Body of pancreas (tissue), 4 donors: ENCODE results near the gene ATF7.

Experiments
- POLR2A ChIP-seq, 3 donors: fragments of 450-650 bp; IDR thresholded peaks; one replicate each; pipeline ENCODE4 v1.6.1; 2016; ENCODE audit warnings: antibody characterized with exemption in 3 of 3, mild to moderate bottlenecking in 2 of 3
- TF ChIP-seq, protein P1 (sequence below), 7 experiments: fragments of 450-650 bp in 4 of 7; fragments of 200-600 bp in 3 of 7; sonication (generic) in 3 of 7; IDR thresholded peaks; one replicate each; pipeline ENCODE4 v1.5.1; 2016 to 2019; ENCODE audit warnings: antibody characterized with exemption in 7 of 7

DNA sequence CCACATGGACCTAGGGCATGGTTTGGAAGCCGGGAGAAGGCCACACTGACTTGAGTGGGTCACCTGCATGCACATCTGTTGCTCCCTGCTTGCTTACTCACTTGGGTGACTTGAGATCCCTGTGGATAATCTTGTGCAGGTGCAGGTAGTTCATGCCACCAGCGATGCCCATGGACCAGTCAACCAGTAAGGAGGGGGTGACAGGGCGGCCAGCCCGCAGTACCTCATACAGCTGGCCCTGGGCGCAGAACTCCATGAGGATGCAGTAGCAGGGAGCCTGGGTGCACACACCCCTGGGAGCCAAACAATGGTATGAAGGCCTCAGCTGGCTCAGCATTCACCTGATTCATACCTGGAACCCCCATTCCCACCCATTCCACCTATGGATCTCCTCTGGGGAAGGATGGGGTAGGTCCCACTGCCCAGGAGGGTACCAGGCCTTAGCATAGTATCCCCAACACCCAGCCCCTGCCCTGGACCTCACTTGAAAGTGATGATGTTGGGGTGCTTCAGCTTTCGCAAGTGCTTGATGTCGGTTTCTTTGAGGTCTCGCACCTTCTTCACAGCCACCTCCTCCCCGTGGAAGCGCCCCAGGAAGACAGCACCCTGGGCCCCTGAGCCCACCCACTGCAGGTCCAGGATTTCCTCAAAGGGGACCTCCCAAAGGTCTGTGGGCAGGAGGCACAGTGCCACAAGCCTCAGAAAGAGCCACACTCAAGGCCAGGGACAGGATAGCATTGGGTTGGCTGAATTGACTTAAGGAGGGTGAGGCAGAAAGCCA lies 140.0 kb downstream of the ATF7 start:
- TF ChIP-seq, protein P1, sequence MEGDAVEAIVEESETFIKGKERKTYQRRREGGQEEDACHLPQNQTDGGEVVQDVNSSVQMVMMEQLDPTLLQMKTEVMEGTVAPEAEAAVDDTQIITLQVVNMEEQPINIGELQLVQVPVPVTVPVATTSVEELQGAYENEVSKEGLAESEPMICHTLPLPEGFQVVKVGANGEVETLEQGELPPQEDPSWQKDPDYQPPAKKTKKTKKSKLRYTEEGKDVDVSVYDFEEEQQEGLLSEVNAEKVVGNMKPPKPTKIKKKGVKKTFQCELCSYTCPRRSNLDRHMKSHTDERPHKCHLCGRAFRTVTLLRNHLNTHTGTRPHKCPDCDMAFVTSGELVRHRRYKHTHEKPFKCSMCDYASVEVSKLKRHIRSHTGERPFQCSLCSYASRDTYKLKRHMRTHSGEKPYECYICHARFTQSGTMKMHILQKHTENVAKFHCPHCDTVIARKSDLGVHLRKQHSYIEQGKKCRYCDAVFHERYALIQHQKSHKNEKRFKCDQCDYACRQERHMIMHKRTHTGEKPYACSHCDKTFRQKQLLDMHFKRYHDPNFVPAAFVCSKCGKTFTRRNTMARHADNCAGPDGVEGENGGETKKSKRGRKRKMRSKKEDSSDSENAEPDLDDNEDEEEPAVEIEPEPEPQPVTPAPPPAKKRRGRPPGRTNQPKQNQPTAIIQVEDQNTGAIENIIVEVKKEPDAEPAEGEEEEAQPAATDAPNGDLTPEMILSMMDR (IDR thresholded peaks at IDR 0.05) = no peak
- no peak for TF ChIP-seq POLR2A (IDR thresholded peaks at IDR 0.05)
